ENCODE measurements around the gene OR2T8.

The OR2T8 gene

GRCh38 chr1:247962911-247963588 is 43.0 kb downstream of the OR2T8 start:
- DNase-seq = no peak

GRCh38 chr1:247964933-247965332 is 44.9 kb downstream of the OR2T8 start, which contains the start of gene OR2AK2:
OR2AK2 (plus strand) TSS chr1:247965233; CDS start chr1:247965377, 144 bp downstream.
- no peak for DNase-seq

- DNase-seq = no peak
Observed at GRCh38 chr1:247966532-247967204, 46.6 kb downstream of the OR2T8 start.

All from stimulated activated CD4-positive, alpha-beta T cell treated with anti-CD3 and anti-CD28 coated beads, Interleukin-1b, Interleukin-23, amount 100 ng/mL, for 48 hours (primary cell).